ENCODE results near the gene TMEM145.

GRCh38 chr19:42279155-42279901 is 33.8 kb upstream of the TMEM145 start:
- TF ChIP-seq REST (IDR thresholded peaks at IDR 0.05; ENCODE audit: insufficient read depth in 1 of 2, low read depth in 2 of 2, low read length in 1 of 2) (no peak), POLR2AphosphoS5 (IDR thresholded peaks at IDR 0.05; ENCODE audit: low read depth, low read length) (no peak), CTCF (IDR thresholded peaks at IDR 0.05) (no peak), SIN3A (IDR thresholded peaks at IDR 0.05; ENCODE audit: borderline replicate concordance, insufficient read depth, low read depth, low read length) (no peak)

Measured in Panc1 (cell line).